ENCODE measurements around the gene TIMM21.

The TIMM21 gene

GRCh38 chr18:74203811-74204210, 55.5 kb downstream of the TIMM21 start:
- H3K9ac ChIP-seq (ENCODE audit: low read depth in 1 of 2, low read length in 2 of 2) = no peak overlapping the region
- H3K27ac ChIP-seq (ENCODE audit: low read depth, low read length) = no peak overlapping the region
- peaks cover under 1 to 6% of the 10 kb centered on the region in 2 donors for H3K4me1 ChIP-seq (ENCODE audit: control insufficient read depth in 1 of 2, insufficient read depth in 2 of 2, low read length in 2 of 2)
- H3K4me3 ChIP-seq (ENCODE audit: low read depth in 1 of 2, low read length in 2 of 2) = no peak overlapping the region
- no peaks in the 10 kb centered on the region for H3K27me3 ChIP-seq (ENCODE audit: control insufficient read depth in 1 of 2, insufficient read depth in 2 of 2, low read length in 2 of 2)
- no peaks in the 10 kb centered on the region for H3K9me3 ChIP-seq (ENCODE audit: control insufficient read depth in 1 of 2, low read length in 2 of 2)
- H3K36me3 ChIP-seq (ENCODE audit: control insufficient read depth in 1 of 2, insufficient read depth in 2 of 2, low read length in 2 of 2) = no peaks in the 10 kb centered on the region

GRCh38 chr18:74204526-74205152, 56.3 kb downstream of the TIMM21 start:
- Histone ChIP-seq H3K9ac (ENCODE audit: low read depth in 1 of 2, low read length in 2 of 2) (no peak overlapping the region), H3K4me1 (ENCODE audit: control insufficient read depth in 1 of 2, insufficient read depth in 2 of 2, low read length in 2 of 2) (peaks cover 0 to 6% of the 10 kb centered on the region in 2 donors), H3K27me3 (ENCODE audit: control insufficient read depth in 1 of 2, insufficient read depth in 2 of 2, low read length in 2 of 2) (peaks cover 0 to 2% of the 10 kb centered on the region in 2 donors), H3K27ac (ENCODE audit: low read depth, low read length) (no peak overlapping the region), H3K9me3 (ENCODE audit: control insufficient read depth in 1 of 2, low read length in 2 of 2) (no peaks in the 10 kb centered on the region), H3K36me3 (ENCODE audit: control insufficient read depth in 1 of 2, insufficient read depth in 2 of 2, low read length in 2 of 2) (no peaks in the 10 kb centered on the region), H3K4me3 (ENCODE audit: low read depth in 1 of 2, low read length in 2 of 2) (no peak overlapping the region)
